ENCODE data around the gene TNRC6C.

DNA sequence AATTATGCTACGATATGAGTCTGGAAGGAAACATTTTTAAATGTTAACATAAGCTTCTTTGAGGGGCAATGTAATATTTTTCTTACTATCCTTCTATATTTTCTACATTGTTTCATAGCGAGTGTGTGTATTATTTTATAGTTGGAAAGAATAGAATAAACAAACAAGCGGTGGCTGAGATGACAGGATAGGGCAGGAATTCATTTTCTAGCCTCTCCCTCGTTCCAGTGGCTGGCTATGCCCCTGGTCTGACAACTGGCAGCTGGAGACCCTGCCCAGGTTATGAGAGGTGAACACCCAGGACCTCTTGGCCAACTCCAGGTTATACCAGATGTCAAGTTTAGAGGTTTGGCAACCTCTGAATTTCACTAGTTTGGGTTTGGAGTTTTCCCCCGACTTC, 14.5 kb upstream of the TNRC6C start:
- no peak for TF ChIP-seq POLR2A (IDR thresholded peaks at IDR 0.05)
- TF ChIP-seq, protein P1, sequence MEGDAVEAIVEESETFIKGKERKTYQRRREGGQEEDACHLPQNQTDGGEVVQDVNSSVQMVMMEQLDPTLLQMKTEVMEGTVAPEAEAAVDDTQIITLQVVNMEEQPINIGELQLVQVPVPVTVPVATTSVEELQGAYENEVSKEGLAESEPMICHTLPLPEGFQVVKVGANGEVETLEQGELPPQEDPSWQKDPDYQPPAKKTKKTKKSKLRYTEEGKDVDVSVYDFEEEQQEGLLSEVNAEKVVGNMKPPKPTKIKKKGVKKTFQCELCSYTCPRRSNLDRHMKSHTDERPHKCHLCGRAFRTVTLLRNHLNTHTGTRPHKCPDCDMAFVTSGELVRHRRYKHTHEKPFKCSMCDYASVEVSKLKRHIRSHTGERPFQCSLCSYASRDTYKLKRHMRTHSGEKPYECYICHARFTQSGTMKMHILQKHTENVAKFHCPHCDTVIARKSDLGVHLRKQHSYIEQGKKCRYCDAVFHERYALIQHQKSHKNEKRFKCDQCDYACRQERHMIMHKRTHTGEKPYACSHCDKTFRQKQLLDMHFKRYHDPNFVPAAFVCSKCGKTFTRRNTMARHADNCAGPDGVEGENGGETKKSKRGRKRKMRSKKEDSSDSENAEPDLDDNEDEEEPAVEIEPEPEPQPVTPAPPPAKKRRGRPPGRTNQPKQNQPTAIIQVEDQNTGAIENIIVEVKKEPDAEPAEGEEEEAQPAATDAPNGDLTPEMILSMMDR (IDR thresholded peaks at IDR 0.05): no peak

All from breast epithelium (tissue), 3 donors.